Subcutaneous preadipocyte (primary cell): Measurements from ENCODE around the gene DNAJB5. TPM values are rescaled to one million over a fixed set of nuclear protein-coding genes. Genes with fewer than 3 reads are reported as not detected.

Experiments used
- total RNA-seq: library from RNA; depleted of rRNA; stranded (reverse); fragments of >200 nt; gene quantifications from 2 replicates; pipeline ENCODE4 v1.2.3, GENCODE V29; 2012

The DNAJB5 gene
- total RNA-seq = 7.6 and 8.5 TPM in 2 replicates

GRCh38 chr9:34989003-34989945, at the start of gene DNAJB5:
DNAJB5 (plus strand) TSS chr9:34989745; CDS start chr9:34990631, 886 bp downstream.

DNA sequence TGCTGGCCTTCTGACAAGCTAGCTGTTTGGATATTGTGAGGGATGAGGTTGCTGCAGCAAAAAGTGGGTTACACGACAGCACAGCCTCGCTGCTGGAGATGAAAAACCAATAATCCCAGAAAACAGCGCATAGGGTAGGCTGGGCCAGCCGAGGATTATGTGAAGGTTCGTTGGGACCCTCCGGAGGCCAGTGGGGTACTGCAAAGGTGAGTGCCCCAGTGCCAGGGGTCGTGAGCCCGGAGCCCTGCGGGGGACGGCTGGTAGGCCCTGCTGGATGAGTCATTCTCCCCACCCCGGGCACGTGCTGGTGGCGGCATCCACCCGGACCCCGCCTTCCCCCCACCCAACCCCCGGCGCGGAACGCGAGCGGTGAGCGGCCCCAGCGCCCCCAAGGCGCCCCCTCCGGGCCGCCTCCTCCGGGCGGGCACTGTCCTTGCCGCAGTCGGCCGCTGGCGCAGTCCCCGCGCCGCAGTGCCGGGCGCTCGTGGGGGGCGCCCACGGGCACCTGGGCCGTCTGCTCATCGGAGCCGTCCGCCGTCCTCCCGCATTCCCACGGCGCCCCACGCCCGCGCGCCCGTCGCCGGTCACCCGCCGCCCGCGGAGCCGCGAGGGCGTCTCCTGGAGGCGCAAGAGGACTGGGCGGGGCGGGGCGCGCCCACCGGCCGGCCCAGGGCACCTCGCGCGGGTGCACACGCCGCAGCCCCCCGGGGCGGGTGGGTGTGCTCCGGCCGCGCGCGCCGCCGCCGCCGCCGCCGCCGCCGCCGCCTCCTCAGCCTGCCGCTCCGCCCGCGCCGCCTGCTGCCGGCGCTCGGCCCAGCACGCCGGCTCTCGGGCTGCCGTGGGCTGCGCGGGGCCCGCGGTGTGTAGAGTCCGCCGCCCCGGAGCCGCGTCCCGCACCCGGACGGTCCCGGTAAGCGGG, 31.8 kb upstream of the DNAJB5 start, which contains the start of gene PHF24:
PHF24 (plus strand) TSS at position 794 of the 919 bp plus-strand sequence. CDS start 13,014 bp downstream, outside the sequence.

Other genes with a start within 250 kb of the DNAJB5 start
- gene PHF24, start 31.5 kb upstream of the DNAJB5 start, total RNA-seq = not detected in 2 replicates
- 288 and 366 TPM in 2 replicates for gene VCP, start 82.9 kb downstream of the DNAJB5 start, total RNA-seq
- 25.7 and 36.6 TPM in 2 replicates for gene FANCG, start 90.2 kb downstream of the DNAJB5 start, total RNA-seq
- 12.1 and 15.1 TPM in 2 replicates for gene PIGO, start 106.8 kb downstream of the DNAJB5 start, total RNA-seq
- 201 and 210 TPM in 2 replicates for gene STOML2, start 113.4 kb downstream of the DNAJB5 start, total RNA-seq
- 12.9 and 14.1 TPM in 2 replicates for gene ATOSB, start 126.1 kb downstream of the DNAJB5 start, total RNA-seq
- gene UNC13B, start 172.3 kb downstream of the DNAJB5 start, total RNA-seq = 23.1 and 25.2 TPM in 2 replicates